A549 (cell line): ENCODE data around the gene ADAMTS12. TPM values are rescaled to one million over a fixed set of nuclear protein-coding genes. Genes with fewer than 3 reads are reported as not detected.
"Not testable (repeated sequence)": the region's sequence is repeated elsewhere in the genome, so short reads cannot be mapped to it uniquely, and the experiment has no call there.

Source experiments
- ATAC-seq, 2 experiments: fragments of 200-7000 bp in 1 of 2; fragments of >200 bp in 1 of 2; cut with Nextera tagmentation in 1 of 2; cut with Tn5 transposase in 1 of 2; 3 replicates each; pipeline versions ENCODE4 v1.8.0 to v1.9.1; 2018 to 2020; ENCODE audit warnings: mild to moderate bottlenecking in 1 of 2, moderate library complexity in 1 of 2
- CTCF ChIA-PET: fragments of 300-600 bp; sonication (Branson Sonifier 250); formaldehyde crosslinking; extraction: SDS; loops from one replicate; lab custom pipeline; 2021; ENCODE audit warnings: antibody characterized with exemption, inconsistent platforms; lab: Yijun Ruan, JAX
- POLR2A ChIA-PET: fragments of 350-600 bp; formaldehyde crosslinking; extraction: SDS; loops from one replicate; lab custom pipeline; 2021; ENCODE audit warnings: antibody characterized with exemption, inconsistent platforms; lab: Yijun Ruan, JAX
- DNase-seq, 2 experiments: peaks; one replicate each; pipeline versions ENCODE4 v3.0.0 to v3.0.0-alpha.2; 2011 to 2016; ENCODE audit warnings: low read depth in 1 of 2, low spot score in 1 of 2
- FAIRE-seq: peaks from 2 replicates; lab custom pipeline; 2011; peaks lifted over from hg19 to GRCh38; lab: Jason Lieb, UNC
- H3K27ac ChIP-seq, 2 experiments: fragments of >200 bp; sonication (Bioruptor Twin); formaldehyde crosslinking; 3 replicates each; pipeline ENCODE4 v1.5.1; 2016 to 2017
- H3K4me1 ChIP-seq: fragments of >200 bp; sonication (Bioruptor Twin); formaldehyde crosslinking; 3 replicates; pipeline ENCODE4 v1.6.1; 2016
- H3K4me2 ChIP-seq: fragments of >200 bp; sonication (Bioruptor Twin); formaldehyde crosslinking; 3 replicates; pipeline ENCODE4 v1.6.1; 2016
- H3K4me3 ChIP-seq: fragments of >200 bp; sonication (Bioruptor Twin); formaldehyde crosslinking; 3 replicates; pipeline ENCODE4 v1.5.1; 2016
- H3K9me3 ChIP-seq: fragments of >200 bp; sonication (Bioruptor Twin); formaldehyde crosslinking; 3 replicates; pipeline ENCODE4 v1.6.1; 2016
- CBX2 ChIP-seq: fragments of 200-600 bp; sonication (generic); IDR thresholded peaks from 2 replicates; pipeline ENCODE4 v1.6.1; 2016; ENCODE audit warnings: low read depth, mild to moderate bottlenecking, borderline replicate concordance
- CHD2 ChIP-seq: fragments of 150-350 bp; IDR thresholded peaks from 2 replicates; pipeline ENCODE4 v1.6.1; 2014; ENCODE audit warnings: low read length; ENCODE audit not compliant: partially characterized antibody
- EHMT2 ChIP-seq: fragments of 200-600 bp; sonication (generic); IDR thresholded peaks from 2 replicates; pipeline ENCODE4 v1.6.1; 2016; ENCODE audit warnings: antibody characterized with exemption, low read depth, mild to moderate bottlenecking, moderate library complexity
- FOSL2 ChIP-seq, 2 experiments: fragments of 450-650 bp in 1 of 2; fragments of >200 bp in 1 of 2; sonication (Bioruptor Twin) in 1 of 2; formaldehyde crosslinking; IDR thresholded peaks; 2 replicates each; pipeline versions ENCODE4 v1.5.0 to v1.6.1; 2016 to 2020; ENCODE audit warnings: mild to moderate bottlenecking in 1 of 2, moderate library complexity in 1 of 2
- FOXS1 ChIP-seq: fragments of 250-450 bp; sonication (Bioruptor Pico); IDR thresholded peaks from 2 replicates; pipeline ENCODE4 v1.5.0; 2020; ENCODE audit warnings: mild to moderate bottlenecking, moderate library complexity
- HDAC2 ChIP-seq: fragments of 200-600 bp; sonication (generic); IDR thresholded peaks from 2 replicates; pipeline ENCODE4 v1.6.1; 2016
- HOXA7 ChIP-seq: fragments of 250-450 bp; sonication (Bioruptor Pico); IDR thresholded peaks from 2 replicates; pipeline ENCODE4 v1.5.0; 2020; ENCODE audit warnings: mild to moderate bottlenecking, moderate library complexity
- KDM5A ChIP-seq: fragments of 200-600 bp; sonication (generic); IDR thresholded peaks from 2 replicates; pipeline ENCODE4 v1.6.1; 2016; ENCODE audit warnings: antibody characterized with exemption, mild to moderate bottlenecking
- MAFK ChIP-seq: fragments of 450-650 bp; IDR thresholded peaks from 2 replicates; pipeline ENCODE4 v1.6.1; 2014; ENCODE audit not compliant: partially characterized antibody
- MAZ ChIP-seq: fragments of 150-350 bp; IDR thresholded peaks from 2 replicates; pipeline ENCODE4 v1.6.1; 2014; ENCODE audit warnings: antibody characterized with exemption, low read depth, low read length, borderline replicate concordance
- NFE2L2 ChIP-seq: fragments of 150-350 bp; conservative IDR thresholded peaks from 2 replicates; pipeline ENCODE4 v1.6.1; 2014; ENCODE audit warnings: low read length
- NR3C1 ChIP-seq: fragments of >200 bp; sonication (Bioruptor Twin); formaldehyde crosslinking; IDR thresholded peaks from 3 replicates; pipeline ENCODE4 v1.6.1; 2017
- PHF8 ChIP-seq: fragments of 200-600 bp; sonication (generic); IDR thresholded peaks from 2 replicates; pipeline ENCODE4 v1.6.1; 2016; ENCODE audit warnings: low read depth, mild to moderate bottlenecking, antibody characterized with exemption, moderate library complexity, borderline replicate concordance
- RCOR1 ChIP-seq: fragments of 150-350 bp; IDR thresholded peaks from 2 replicates; pipeline ENCODE4 v1.6.1; 2014; ENCODE audit warnings: antibody characterized with exemption, low read length, low read depth
- RFX5 ChIP-seq: fragments of 450-650 bp; IDR thresholded peaks from 2 replicates; pipeline ENCODE4 v1.7.1; 2014; ENCODE audit warnings: antibody characterized with exemption, mild to moderate bottlenecking, moderate library complexity
- RNF2 ChIP-seq: fragments of 200-600 bp; sonication (generic); IDR thresholded peaks from 2 replicates; pipeline ENCODE4 v1.6.1; 2016; ENCODE audit warnings: low read depth, mild to moderate bottlenecking, antibody characterized with exemption, moderate library complexity, borderline replicate concordance
- ZC3H11A ChIP-seq: fragments of 450-650 bp; IDR thresholded peaks from 2 replicates; pipeline ENCODE4 v1.6.1; 2014; ENCODE audit warnings: antibody characterized with exemption, mild to moderate bottlenecking
- ZSCAN20 ChIP-seq: fragments of 250-450 bp; sonication (Bioruptor Pico); IDR thresholded peaks from 2 replicates; pipeline ENCODE4 v1.8.0; 2022; ENCODE audit warnings: mild to moderate bottlenecking, moderate library complexity
- WGBS: methylation state at CpG from one replicate; pipeline ENCODE4 v1.1.6; 2017; ENCODE audit errors: missing lambda C conversion rate; 5-methylcytosine and 5-hydroxymethylcytosine counted together
- polyA plus RNA-seq, 4 experiments: library from polyadenylated mRNA; depleted of rRNA in 3 of 4; stranded (reverse); fragments of >200 nt; fragmentation: RNase III in 1 of 4; extraction: RNeasy Plus Mini Kit Qiagen cat#74134 plus additional on column Dnase treatment in 1 of 4; gene quantifications; 2 replicates in 3 of 4; 3 replicates in 1 of 4; pipeline ENCODE4 v1.2.3, GENCODE V29; 2011 to 2017
- TF ChIP-seq, protein P1 (sequence below): IDR thresholded peaks from 2 replicates; pipeline ENCODE4 v1.6.1; 2012
- TF ChIP-seq, protein P2 (sequence below): fragments of 250-450 bp; sonication (Bioruptor Pico); IDR thresholded peaks from 2 replicates; pipeline ENCODE4 v1.5.0; 2020; ENCODE audit warnings: low read depth, mild to moderate bottlenecking, moderate library complexity
- TF ChIP-seq, protein P3 (sequence below): fragments of 200-600 bp; sonication (generic); IDR thresholded peaks from 2 replicates; pipeline ENCODE4 v1.6.1; 2016; ENCODE audit warnings: antibody characterized with exemption, mild to moderate bottlenecking, moderate library complexity

Gene ADAMTS12
- polyA plus RNA-seq, 2 of the 4 experiments (the other 2 are of a cell fraction): 4.8 to 6.8 TPM

DNA sequence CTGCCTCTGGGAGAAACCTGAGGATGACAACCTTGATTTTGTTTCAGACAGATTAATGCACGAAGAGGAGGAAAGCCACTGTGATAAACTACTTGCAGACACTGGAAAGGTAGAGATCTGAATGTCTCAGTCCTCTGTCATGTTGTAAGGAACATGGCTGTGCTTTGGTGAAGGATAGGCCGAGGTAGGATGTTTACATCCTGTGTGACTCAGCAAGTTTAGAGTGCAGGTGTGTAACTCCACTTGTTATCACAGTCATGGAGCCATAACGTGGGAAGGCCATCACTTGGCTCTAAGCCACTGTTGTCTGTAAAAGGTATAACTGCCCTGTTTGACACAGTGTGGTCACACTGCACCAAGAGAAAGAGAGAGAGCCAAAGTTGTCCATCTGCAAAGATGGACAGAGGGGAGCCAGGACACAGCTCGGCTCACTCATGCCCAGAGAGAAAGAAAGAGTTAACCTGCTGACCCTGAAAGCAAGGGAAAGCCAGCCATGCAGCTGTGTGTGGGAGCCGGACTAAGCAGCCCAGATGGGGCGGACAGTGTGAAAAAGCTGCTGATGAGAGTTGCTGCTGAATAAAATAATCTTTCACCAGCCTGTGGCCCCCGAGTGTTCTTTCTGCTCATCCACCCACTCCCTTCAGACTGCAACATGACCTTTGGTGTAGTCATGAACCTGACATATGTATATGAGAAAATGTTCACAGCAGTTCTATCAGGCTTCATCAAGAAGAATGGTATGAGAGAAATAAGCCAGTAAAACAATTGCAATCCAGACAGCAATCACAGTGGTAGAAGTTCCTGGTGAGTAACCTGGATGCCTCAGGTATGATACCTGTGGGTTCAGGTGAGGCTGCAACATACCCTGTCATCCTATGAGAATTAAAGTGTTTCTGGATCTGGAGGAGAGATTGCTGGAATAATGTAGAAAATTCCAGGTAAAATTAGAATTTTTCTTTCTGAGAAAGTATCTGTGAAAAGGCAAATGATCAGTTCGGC is 335.2 kb downstream of the ADAMTS12 start:
- H3K4me1 ChIP-seq: no peaks in the 10 kb centered on the region
- no peaks in the 10 kb centered on the region for H3K9me3 ChIP-seq
- no peak overlapping the region for H3K4me3 ChIP-seq
- WGBS: 59% methylated on average over 8 of the region's 8 CpGs
- DNase-seq: peak in 1 of 2 experiments; percentile 7
- ATAC-seq: no peak
- no peak for FAIRE-seq
- ChIA-PET POLR2A (no interaction called here), CTCF (no interaction called here)
- TF ChIP-seq MAFK: peak; percentile 46
- TF ChIP-seq ZSCAN20 (CRISPR knock-in tag): no peak
- no peak overlapping the region for H3K27ac ChIP-seq
- no peak overlapping the region for H3K4me2 ChIP-seq

DNA sequence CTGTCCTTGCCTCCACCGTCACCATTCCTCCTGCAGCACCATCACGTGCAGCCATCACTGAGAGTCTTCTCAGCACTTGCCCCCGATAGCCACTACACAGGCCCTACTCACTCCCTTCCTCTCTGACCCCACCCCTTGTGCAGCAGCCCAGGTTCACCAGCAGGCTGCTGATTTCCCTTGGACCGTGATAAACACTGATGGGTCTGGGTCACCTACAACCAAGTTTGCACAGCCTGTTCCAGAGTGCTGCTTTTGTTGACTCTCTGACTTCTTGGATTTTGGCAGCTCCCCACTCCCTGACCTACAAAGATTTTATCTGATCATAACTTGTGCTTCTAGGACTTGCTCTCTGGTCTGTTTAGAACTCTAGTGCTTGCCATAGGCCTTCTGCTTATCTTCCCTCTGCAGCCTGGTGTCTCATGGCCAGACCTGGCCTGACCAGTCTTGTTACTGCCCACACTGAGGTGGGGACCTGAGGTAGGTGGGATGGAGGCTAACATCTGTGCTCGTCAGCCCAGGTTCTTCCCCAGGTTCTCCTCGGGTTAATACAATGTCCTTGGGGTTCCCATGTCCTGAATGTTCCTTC is 341.7 kb downstream of the ADAMTS12 start:
- H3K4me3 ChIP-seq: no peak overlapping the region
- H3K27ac ChIP-seq: no peak overlapping the region
- no peaks in the 10 kb centered on the region for H3K4me1 ChIP-seq
- ATAC-seq (no peak), DNase-seq (no peak), FAIRE-seq (no peak)
- CTCF ChIA-PET: no interaction called here
- TF ChIP-seq, protein P1, sequence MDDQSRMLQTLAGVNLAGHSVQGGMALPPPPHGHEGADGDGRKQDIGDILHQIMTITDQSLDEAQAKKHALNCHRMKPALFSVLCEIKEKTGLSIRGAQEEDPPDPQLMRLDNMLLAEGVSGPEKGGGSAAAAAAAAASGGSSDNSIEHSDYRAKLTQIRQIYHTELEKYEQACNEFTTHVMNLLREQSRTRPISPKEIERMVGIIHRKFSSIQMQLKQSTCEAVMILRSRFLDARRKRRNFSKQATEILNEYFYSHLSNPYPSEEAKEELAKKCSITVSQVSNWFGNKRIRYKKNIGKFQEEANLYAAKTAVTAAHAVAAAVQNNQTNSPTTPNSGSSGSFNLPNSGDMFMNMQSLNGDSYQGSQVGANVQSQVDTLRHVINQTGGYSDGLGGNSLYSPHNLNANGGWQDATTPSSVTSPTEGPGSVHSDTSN: no peak
- TF ChIP-seq KDM5A (no peak), HOXA7 (CRISPR knock-in tag) (no peak), ZC3H11A (no peak), ZSCAN20 (CRISPR knock-in tag) (no peak), EHMT2 (no peak), RFX5 (no peak)
- TF ChIP-seq, protein P2, sequence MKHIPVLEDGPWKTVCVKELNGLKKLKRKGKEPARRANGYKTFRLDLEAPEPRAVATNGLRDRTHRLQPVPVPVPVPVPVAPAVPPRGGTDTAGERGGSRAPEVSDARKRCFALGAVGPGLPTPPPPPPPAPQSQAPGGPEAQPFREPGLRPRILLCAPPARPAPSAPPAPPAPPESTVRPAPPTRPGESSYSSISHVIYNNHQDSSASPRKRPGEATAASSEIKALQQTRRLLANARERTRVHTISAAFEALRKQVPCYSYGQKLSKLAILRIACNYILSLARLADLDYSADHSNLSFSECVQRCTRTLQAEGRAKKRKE (CRISPR knock-in tag): no peak
- no peaks in the 10 kb centered on the region for H3K9me3 ChIP-seq
- H3K4me2 ChIP-seq: no peak overlapping the region
- POLR2A ChIA-PET: no interaction called here
- 47% methylated on average over 6 of the region's 6 CpGs for WGBS

DNA sequence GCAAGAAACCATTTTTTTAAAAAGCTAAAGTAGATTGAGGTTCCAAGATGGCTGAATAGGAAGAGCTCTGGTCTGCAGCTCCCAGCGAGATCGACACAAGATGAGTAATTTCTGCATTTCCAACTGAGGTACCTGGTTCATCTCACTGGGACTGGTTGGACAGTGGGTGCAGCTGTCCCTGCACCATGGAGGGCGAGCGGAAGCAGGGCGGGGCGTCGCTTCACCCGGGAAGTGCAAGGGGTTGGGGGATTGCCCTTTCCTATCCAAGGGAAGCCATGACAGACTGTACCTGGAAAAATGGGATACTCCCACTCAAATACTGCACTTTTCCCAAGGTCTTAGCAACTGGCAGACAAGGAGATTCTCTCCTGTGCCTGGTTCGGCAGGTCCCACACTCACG is 352.0 kb downstream of the ADAMTS12 start:
- DNase-seq, CTCF ChIA-PET, H3K4me2 ChIP-seq, FAIRE-seq, ATAC-seq, H3K4me3 ChIP-seq, H3K4me1 ChIP-seq, POLR2A ChIA-PET, H3K9me3 ChIP-seq, H3K27ac ChIP-seq: not testable (repeated sequence)
- WGBS: 85% methylated on average over 10 of the region's 10 CpGs

DNA sequence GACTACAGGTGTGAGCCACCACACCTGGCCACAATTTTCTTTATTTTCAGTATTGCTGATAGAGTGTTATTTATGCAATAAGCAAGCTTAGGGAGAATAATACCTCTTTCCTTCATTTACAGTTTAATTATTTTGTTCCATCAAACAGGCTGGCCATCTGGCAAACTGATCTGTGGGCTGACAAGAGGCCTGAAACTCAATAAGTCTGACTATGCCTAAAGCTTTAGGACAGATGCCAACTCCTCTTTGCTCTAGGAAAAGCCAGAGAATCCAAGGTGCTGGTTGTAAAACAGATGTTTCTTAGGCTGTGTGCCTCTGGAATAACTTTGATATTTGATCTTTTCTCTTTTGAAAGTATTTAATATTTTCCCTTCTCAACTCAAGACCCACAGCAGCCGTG is 352.6 kb downstream of the ADAMTS12 start:
- ATAC-seq: no peak
- CTCF ChIA-PET: no interaction called here
- TF ChIP-seq FOSL2 (IDR thresholded peaks at IDR 0.05) (no peak), FOSL2 (CRISPR knock-in tag; IDR thresholded peaks at IDR 0.05) (no peak), PHF8 (no peak), CHD2 (no peak), HDAC2 (no peak), NFE2L2 (no peak), CBX2 (no peak), FOXS1 (CRISPR knock-in tag) (no peak), RNF2 (no peak), MAZ (no peak), RCOR1 (no peak), NR3C1 (no peak)
- TF ChIP-seq, protein P2 (CRISPR knock-in tag): no peak
- TF ChIP-seq, protein P3, sequence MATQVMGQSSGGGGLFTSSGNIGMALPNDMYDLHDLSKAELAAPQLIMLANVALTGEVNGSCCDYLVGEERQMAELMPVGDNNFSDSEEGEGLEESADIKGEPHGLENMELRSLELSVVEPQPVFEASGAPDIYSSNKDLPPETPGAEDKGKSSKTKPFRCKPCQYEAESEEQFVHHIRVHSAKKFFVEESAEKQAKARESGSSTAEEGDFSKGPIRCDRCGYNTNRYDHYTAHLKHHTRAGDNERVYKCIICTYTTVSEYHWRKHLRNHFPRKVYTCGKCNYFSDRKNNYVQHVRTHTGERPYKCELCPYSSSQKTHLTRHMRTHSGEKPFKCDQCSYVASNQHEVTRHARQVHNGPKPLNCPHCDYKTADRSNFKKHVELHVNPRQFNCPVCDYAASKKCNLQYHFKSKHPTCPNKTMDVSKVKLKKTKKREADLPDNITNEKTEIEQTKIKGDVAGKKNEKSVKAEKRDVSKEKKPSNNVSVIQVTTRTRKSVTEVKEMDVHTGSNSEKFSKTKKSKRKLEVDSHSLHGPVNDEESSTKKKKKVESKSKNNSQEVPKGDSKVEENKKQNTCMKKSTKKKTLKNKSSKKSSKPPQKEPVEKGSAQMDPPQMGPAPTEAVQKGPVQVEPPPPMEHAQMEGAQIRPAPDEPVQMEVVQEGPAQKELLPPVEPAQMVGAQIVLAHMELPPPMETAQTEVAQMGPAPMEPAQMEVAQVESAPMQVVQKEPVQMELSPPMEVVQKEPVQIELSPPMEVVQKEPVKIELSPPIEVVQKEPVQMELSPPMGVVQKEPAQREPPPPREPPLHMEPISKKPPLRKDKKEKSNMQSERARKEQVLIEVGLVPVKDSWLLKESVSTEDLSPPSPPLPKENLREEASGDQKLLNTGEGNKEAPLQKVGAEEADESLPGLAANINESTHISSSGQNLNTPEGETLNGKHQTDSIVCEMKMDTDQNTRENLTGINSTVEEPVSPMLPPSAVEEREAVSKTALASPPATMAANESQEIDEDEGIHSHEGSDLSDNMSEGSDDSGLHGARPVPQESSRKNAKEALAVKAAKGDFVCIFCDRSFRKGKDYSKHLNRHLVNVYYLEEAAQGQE: no peak

More for the DNA sequence above, 352.6 kb downstream of the ADAMTS12 start:
- WGBS: 18% methylated on average over 1 of the region's 1 CpG
- FAIRE-seq (no peak), DNase-seq (no peak)
- Histone ChIP-seq H3K9me3 (no peaks in the 10 kb centered on the region), H3K4me1 (no peaks in the 10 kb centered on the region), H3K4me2 (no peak overlapping the region), H3K27ac (no peak overlapping the region), H3K4me3 (no peak overlapping the region)
- POLR2A ChIA-PET: no interaction called here
